GM23338 (cell line): ENCODE measurements around the gene TM9SF2. TPM values are rescaled to one million over a fixed set of nuclear protein-coding genes. Genes with fewer than 3 reads are reported as not detected.
A peak's percentile ranks its signal among the peaks of the same experiment; 100 is the strongest.

Source experiments
- ATAC-seq: fragments of 200-7000 bp; cut with Tn5 transposase; 3 replicates; pipeline ENCODE4 v1.9.1; 2020
- DNase-seq: peaks from one replicate; pipeline ENCODE4 v3.0.0-alpha.2; 2015; ENCODE audit warnings: low spot score
- H2AFZ ChIP-seq: fragments of 200-600 bp; sonication (generic); 2 replicates; pipeline ENCODE4 v1.8.0; 2016; ENCODE audit warnings: antibody characterized with exemption, mild to moderate bottlenecking, moderate library complexity
- H3F3A ChIP-seq: fragments of 200-600 bp; sonication (generic); replicated peaks from 2 replicates; pipeline ENCODE4 v1.8.0; 2017; ENCODE audit warnings: antibody characterized with exemption, mixed run types, low read depth
- H3K27ac ChIP-seq: fragments of 200-600 bp; sonication (generic); 2 replicates; pipeline ENCODE4 v1.6.1; 2016; ENCODE audit warnings: low read depth
- H3K27me3 ChIP-seq: fragments of 200-600 bp; sonication (generic); 2 replicates; pipeline ENCODE4 v1.8.0; 2016; ENCODE audit warnings: mild to moderate bottlenecking, mixed run types, moderate library complexity; ENCODE audit not compliant: insufficient read depth
- H3K36me3 ChIP-seq: fragments of 200-600 bp; sonication (generic); 2 replicates; pipeline ENCODE4 v1.8.0; 2016; ENCODE audit warnings: mild to moderate bottlenecking; ENCODE audit not compliant: insufficient read depth
- H3K4me1 ChIP-seq: fragments of 200-600 bp; sonication (generic); 2 replicates; pipeline ENCODE4 v1.8.0; 2016; ENCODE audit warnings: mild to moderate bottlenecking, moderate library complexity; ENCODE audit not compliant: insufficient read depth
- H3K4me2 ChIP-seq: fragments of 200-600 bp; sonication (generic); 2 replicates; pipeline ENCODE4 v1.7.1; 2017; ENCODE audit warnings: mixed run types
- H3K4me3 ChIP-seq: fragments of 200-600 bp; sonication (generic); 2 replicates; pipeline ENCODE4 v1.6.1; 2016; ENCODE audit warnings: mixed run types
- H3K79me2 ChIP-seq: fragments of 200-600 bp; sonication (generic); replicated peaks from 2 replicates; pipeline ENCODE4 v1.8.0; 2017; ENCODE audit warnings: mild to moderate bottlenecking; ENCODE audit not compliant: insufficient read depth
- H3K9me2 ChIP-seq: fragments of 200-600 bp; sonication (generic); 2 replicates; pipeline ENCODE4 v1.8.0; 2017; ENCODE audit not compliant: insufficient read depth
- H4K20me1 ChIP-seq: fragments of 200-600 bp; sonication (generic); replicated peaks from 2 replicates; pipeline ENCODE4 v1.8.0; 2017; ENCODE audit warnings: mild to moderate bottlenecking; ENCODE audit not compliant: insufficient read depth
- H3K27ac Mint-ChIP-seq: 2 replicates; pipeline ENCODE4 v1.8.0; 2020; ENCODE audit warnings: inconsistent platforms, mild to moderate bottlenecking, moderate library complexity, mixed read lengths
- H3K27me3 Mint-ChIP-seq: 3 replicates; pipeline ENCODE4 v1.8.0; 2022; ENCODE audit warnings: low read depth, mild to moderate bottlenecking, moderate library complexity, mixed read lengths, inconsistent platforms; ENCODE audit not compliant: insufficient read depth, poor library complexity
- H3K36me3 Mint-ChIP-seq: 3 replicates; pipeline ENCODE4 v1.8.0; 2021; ENCODE audit warnings: low read depth, mild to moderate bottlenecking, inconsistent platforms, moderate library complexity, mixed read lengths
- H3K4me1 Mint-ChIP-seq: 3 replicates; pipeline ENCODE4 v1.8.0; 2020; ENCODE audit warnings: mild to moderate bottlenecking, inconsistent platforms, mixed read lengths
- H3K4me3 Mint-ChIP-seq: 3 replicates; pipeline ENCODE4 v1.8.0; 2021; ENCODE audit warnings: moderate library complexity, mild to moderate bottlenecking, inconsistent platforms, mixed read lengths
- H3K9me3 Mint-ChIP-seq: 3 replicates; pipeline ENCODE4 v1.8.0; 2020; ENCODE audit warnings: moderate library complexity, mild to moderate bottlenecking, inconsistent platforms, mixed read lengths
- ETS1 ChIP-seq: IDR thresholded peaks from 2 replicates; pipeline ENCODE4 v1.6.1; 2016; ENCODE audit warnings: antibody characterized with exemption
- EZH2 ChIP-seq: fragments of 200-600 bp; sonication (generic); IDR thresholded peaks from one replicate; pipeline ENCODE4 v1.8.0; 2017; ENCODE audit warnings: antibody characterized with exemption, mild to moderate bottlenecking, low read depth; ENCODE audit not compliant: unreplicated experiment
- EZH2phosphoT487 ChIP-seq: fragments of 200-600 bp; sonication (generic); IDR thresholded peaks from one replicate; pipeline ENCODE4 v1.8.1; 2018; ENCODE audit warnings: antibody characterized with exemption; ENCODE audit not compliant: unreplicated experiment
- JUNB ChIP-seq: IDR thresholded peaks from one replicate; pipeline ENCODE4 v1.6.1; 2016; ENCODE audit warnings: antibody characterized with exemption; ENCODE audit not compliant: unreplicated experiment
- POLR2AphosphoS5 ChIP-seq: IDR thresholded peaks from 2 replicates; pipeline ENCODE4 v1.6.1; 2016; ENCODE audit warnings: antibody characterized with exemption, low read depth
- REST ChIP-seq: IDR thresholded peaks from one replicate; pipeline ENCODE4 v1.6.1; 2018; ENCODE audit warnings: antibody characterized with exemption; ENCODE audit not compliant: unreplicated experiment
- STAT1 ChIP-seq: IDR thresholded peaks from one replicate; pipeline ENCODE4 v1.6.1; 2016; ENCODE audit warnings: antibody characterized with exemption; ENCODE audit not compliant: unreplicated experiment
- ZNF331 ChIP-seq: fragments of 250-450 bp; sonication (Bioruptor Pico); IDR thresholded peaks from 2 replicates; pipeline ENCODE4 v1.5.0; 2020; ENCODE audit warnings: low read depth, mild to moderate bottlenecking, moderate library complexity
- polyA plus RNA-seq: library from polyadenylated mRNA; unstranded; fragments of >200 nt; fragmentation: Nextera tagmentation; extraction: Ambion mirVana; gene quantifications from 2 replicates; pipeline ENCODE4 v1.2.1, GENCODE V29; 2016
- total RNA-seq: library from RNA; depleted of rRNA; stranded (reverse); fragments of >200 nt; shearing (Covaris generic); gene quantifications from 2 replicates; pipeline ENCODE4 v1.2.3, GENCODE V29; 2014
- TF ChIP-seq, protein P1 (sequence below), 2 experiments: fragments of 200-600 bp in 1 of 2; sonication (generic) in 1 of 2; conservative IDR thresholded peaks; 2 replicates each; pipeline versions ENCODE4 v1.5.1 to v1.6.1; 2016 to 2017; ENCODE audit warnings: antibody characterized with exemption in 2 of 2, low read depth in 2 of 2, mild to moderate bottlenecking in 2 of 2, moderate library complexity in 1 of 2

TM9SF2 gene
- total and polyA plus RNA-seq, 2 experiments from 2014 or later = 50.5 to 115 TPM

GRCh38 chr13:99548448-99548847 lies 47.2 kb downstream of the TM9SF2 start:
- Mint-ChIP-seq H3K4me3 (no peak overlapping the region), H3K27me3 (no peaks in the 10 kb centered on the region), H3K27ac (no peak overlapping the region), H3K9me3 (no peaks in the 10 kb centered on the region; the same call in 2 of the 3 replicates), H3K4me1 (no peaks in the 10 kb centered on the region), H3K36me3 (peaks cover 46% of the 10 kb centered on the region)
- H3K4me3 ChIP-seq = no peak overlapping the region
- H3K27me3 ChIP-seq = no peaks in the 10 kb centered on the region
- TF ChIP-seq EZH2phosphoT487 (peak; percentile 59), STAT1 (no peak)
- no peaks in the 10 kb centered on the region for H3K4me1 ChIP-seq
- H3K36me3 ChIP-seq = peaks cover 12% of the 10 kb centered on the region; the same call in 1 of the 2 replicates
- ATAC-seq = no peak
- H2AFZ ChIP-seq = no peak overlapping the region
- no peaks in the 10 kb centered on the region for H3K79me2 ChIP-seq
- H3K9me2 ChIP-seq = no peaks in the 10 kb centered on the region
- no peaks in the 10 kb centered on the region for H4K20me1 ChIP-seq
- no peak for DNase-seq
- H3K27ac ChIP-seq = no peak overlapping the region
- 0 out of 2 replicates have a peak, but pooled peaks cover 5% of the 10 kb centered on the region for H3F3A ChIP-seq
- no peak overlapping the region for H3K4me2 ChIP-seq

- H3K27me3 Mint-ChIP-seq = peaks cover 3% of the 10 kb centered on the region
- Histone ChIP-seq H3K79me2 (0 out of 2 replicates have a peak, but pooled peaks cover under 1% of the 10 kb centered on the region), H3K4me1 (no peaks in the 10 kb centered on the region), H2AFZ (no peak overlapping the region), H3K4me3 (no peak overlapping the region), H3K9me2 (no peaks in the 10 kb centered on the region), H3K27ac (no peak overlapping the region), H3F3A (0 out of 2 replicates have a peak, but pooled peaks cover 5% of the 10 kb centered on the region), H4K20me1 (no peaks in the 10 kb centered on the region), H3K36me3 (peaks cover 6% of the 10 kb centered on the region; the same call in 1 of the 2 replicates), H3K4me2 (no peak overlapping the region), H3K27me3 (no peaks in the 10 kb centered on the region)
- ATAC-seq = no peak
- DNase-seq = no peak
- H3K27ac Mint-ChIP-seq = no peak overlapping the region
- H3K4me1 Mint-ChIP-seq = no peaks in the 10 kb centered on the region; the same call in 2 of the 3 replicates
- H3K36me3 Mint-ChIP-seq = peaks cover 38% of the 10 kb centered on the region
- H3K4me3 Mint-ChIP-seq = no peak overlapping the region
- H3K9me3 Mint-ChIP-seq = no peaks in the 10 kb centered on the region; the same call in 2 of the 3 replicates
- TF ChIP-seq, protein P1, sequence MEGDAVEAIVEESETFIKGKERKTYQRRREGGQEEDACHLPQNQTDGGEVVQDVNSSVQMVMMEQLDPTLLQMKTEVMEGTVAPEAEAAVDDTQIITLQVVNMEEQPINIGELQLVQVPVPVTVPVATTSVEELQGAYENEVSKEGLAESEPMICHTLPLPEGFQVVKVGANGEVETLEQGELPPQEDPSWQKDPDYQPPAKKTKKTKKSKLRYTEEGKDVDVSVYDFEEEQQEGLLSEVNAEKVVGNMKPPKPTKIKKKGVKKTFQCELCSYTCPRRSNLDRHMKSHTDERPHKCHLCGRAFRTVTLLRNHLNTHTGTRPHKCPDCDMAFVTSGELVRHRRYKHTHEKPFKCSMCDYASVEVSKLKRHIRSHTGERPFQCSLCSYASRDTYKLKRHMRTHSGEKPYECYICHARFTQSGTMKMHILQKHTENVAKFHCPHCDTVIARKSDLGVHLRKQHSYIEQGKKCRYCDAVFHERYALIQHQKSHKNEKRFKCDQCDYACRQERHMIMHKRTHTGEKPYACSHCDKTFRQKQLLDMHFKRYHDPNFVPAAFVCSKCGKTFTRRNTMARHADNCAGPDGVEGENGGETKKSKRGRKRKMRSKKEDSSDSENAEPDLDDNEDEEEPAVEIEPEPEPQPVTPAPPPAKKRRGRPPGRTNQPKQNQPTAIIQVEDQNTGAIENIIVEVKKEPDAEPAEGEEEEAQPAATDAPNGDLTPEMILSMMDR (conservative IDR thresholded peaks at IDR 0.05; ENCODE audit: low read depth in 2 of 2) = no peak
- TF ChIP-seq REST (no peak), ZNF331 (no peak), JUNB (no peak), ETS1 (no peak), EZH2 (no peak), POLR2AphosphoS5 (no peak)
Observed at GRCh38 chr13:99553033-99553432, 51.8 kb downstream of the TM9SF2 start.
